ENCODE results near the gene LTBP1.

- TF ChIP-seq RAD21 (conservative IDR thresholded peaks at IDR 0.05 in 1 of 2, IDR thresholded peaks at IDR 0.05 in 1 of 2): no peak
- TF ChIP-seq CTCF (IDR thresholded peaks at IDR 0.05): no peak
- TF ChIP-seq SMC3 (IDR thresholded peaks at IDR 0.05): no peak
Observed at GRCh38 chr2:33366473-33366872, 419.7 kb downstream of the LTBP1 start.
